ENCODE results near the gene UBAP1L.
"Not testable (repeated sequence)": the region's sequence is repeated elsewhere in the genome, so short reads cannot be mapped to it uniquely, and the experiment has no call there.

Gene UBAP1L

GRCh38 chr15:65115086-65115485 lies at the start of gene UBAP1L:
UBAP1L (minus strand) TSS chr15:65115200; CDS start chr15:65106215, 8,985 bp downstream.
- peak; percentile 94 for DNase-seq

GRCh38 chr15:65164139-65164538 lies 49.1 kb upstream of the UBAP1L start:
- DNase-seq: no peak

DNA sequence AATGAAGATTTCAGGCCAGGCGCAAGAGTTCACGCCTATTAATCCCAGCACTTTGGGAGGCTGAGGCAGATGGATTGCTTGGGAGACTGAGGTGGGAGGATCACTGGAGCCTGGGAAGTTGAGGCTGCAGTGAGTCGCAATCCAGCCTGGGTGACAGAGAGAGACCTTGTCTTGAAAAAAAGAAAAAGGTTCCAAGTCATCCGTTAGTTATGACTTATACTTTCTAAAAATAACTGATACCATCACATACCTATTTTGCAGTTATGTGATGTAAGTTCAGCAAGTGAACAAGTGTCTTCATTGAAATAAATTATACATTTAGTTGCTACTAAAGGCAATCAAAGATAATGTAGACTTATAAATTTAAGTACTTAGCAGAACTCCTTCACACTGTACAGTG lies 48.0 kb upstream of the UBAP1L start:
- no peak for DNase-seq

DNA sequence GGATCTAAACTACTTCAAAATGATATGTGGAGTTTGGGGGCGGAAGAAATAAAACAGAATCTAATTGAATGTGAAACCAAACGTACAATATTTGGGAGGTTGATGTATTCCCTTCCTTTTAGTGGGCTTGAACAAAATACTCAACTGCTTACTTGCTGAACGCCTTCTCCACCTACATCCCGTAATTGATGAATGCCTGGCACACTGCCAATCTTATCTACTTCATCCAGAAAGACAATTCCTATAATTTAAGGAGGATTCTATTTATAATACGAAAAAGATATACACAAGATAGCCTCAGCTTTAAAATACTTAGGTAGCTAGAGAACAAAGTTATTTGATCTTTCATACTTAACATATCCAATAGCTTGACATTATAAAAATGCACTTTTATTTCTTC lies 41.7 kb upstream of the UBAP1L start:
- peak; percentile 42 for DNase-seq

DNA sequence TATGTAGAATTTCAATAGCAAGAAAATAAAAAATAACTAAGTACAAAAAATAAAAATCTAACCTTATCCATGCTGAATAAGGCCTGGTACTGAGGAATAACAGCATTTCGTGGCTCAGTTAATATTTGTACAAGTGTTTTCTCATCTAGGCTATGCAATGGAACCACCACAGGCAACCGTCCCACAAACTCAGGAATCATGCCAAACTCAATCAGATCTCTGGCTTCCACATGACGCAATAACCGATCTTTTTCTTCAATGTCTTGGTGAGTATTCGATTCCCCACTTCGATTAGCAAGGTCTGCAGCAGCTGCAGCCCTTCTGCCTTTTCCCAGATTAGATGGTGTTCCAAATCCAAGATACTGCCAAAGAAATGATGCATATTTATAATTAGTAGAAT lies 39.7 kb upstream of the UBAP1L start:
- no peak for DNase-seq

DNA sequence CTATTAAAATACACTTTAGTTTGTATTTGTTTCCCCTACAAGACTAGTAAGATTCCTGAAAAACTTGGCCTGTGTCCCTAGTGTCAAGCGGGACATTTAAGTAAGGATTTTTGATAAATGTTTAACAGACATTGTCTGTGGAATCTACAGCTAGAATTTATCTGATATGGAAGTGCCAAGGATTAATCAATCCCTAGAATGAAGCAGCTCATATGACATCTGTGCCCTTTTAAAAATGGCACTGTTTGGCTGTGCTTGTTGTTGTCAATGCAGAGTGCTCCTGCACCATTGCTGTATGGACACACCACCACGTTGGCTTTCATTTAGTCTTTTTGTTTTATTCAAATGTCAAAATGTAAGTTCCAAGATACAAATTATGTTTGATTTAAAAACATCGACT lies 32.9 kb upstream of the UBAP1L start:
- DNase-seq: no peak

DNA sequence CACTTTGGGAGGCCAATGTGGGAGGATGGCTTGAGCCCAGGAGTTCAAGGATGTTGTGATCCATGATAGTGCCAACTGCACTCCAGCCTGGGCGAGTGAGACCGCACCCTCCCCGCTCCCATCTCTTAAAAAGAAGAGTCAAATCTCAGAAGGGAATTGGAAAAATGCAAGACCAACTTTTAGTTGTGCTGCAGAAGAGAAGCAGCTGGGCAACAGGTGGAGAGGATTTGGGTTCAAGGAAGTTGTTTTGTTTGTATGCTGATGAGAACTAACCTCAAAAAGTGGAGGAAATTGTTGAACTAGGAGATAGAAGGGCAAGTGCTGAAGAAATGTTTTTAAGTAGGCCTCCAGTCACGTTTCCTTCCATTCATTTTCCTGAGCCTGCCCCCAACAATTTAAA lies 31.4 kb upstream of the UBAP1L start:
- DNase-seq: no peak

- not testable (repeated sequence) for DNase-seq
Measured at GRCh38 chr15:65138631-65139030, 23.6 kb upstream of the UBAP1L start.

GRCh38 chr15:65137893-65138292 lies 22.9 kb upstream of the UBAP1L start:
- not testable (repeated sequence) for DNase-seq

- DNase-seq: not testable (repeated sequence)
Measured at GRCh38 chr15:65137089-65137488, 22.1 kb upstream of the UBAP1L start.

GRCh38 chr15:65134538-65134937 lies 19.5 kb upstream of the UBAP1L start:
- peak; percentile 91 for DNase-seq

GRCh38 chr15:65133548-65134200 lies 18.7 kb upstream of the UBAP1L start, which contains the start of gene PDCD7:
PDCD7 (minus strand) TSS chr15:65133808; CDS start chr15:65133781, 27 bp downstream.
- DNase-seq: peak; percentile 98

DNA sequence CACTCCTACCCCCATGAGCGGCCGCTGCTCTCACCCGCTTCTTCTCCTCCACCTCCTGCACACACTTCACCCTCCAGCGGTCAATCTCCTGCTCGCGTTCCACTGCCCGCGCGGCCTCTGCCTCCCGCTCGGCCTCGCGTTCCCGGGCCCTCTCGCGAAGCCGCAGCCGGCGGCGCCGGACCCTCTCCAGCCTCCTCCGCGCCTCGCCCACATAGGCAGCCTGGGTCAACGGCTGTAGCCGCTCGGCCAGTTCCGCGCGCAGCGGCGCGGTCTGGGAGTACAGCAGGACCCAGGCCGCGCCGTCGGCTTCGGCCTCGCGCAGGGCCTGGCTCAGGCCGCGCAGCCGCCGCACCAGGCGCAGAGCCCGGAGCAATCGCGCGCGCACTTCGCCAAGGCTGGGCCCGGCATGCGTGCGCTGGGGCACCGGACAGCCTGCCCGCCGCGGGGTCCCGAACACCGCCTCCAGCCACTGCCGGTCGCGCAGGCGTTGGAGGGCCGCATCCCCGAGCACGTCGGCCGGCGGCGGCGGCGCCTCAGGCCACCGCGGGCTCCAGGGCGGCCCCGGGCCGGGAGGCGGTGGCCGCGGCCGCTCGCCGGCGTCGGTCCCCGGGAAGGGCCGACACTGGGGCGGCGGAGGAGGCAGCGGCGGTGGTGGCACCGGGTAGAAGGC lies 18.0 kb upstream of the UBAP1L start:
- peak; percentile 28 for DNase-seq

GRCh38 chr15:65130941-65131340 lies 15.9 kb upstream of the UBAP1L start:
- DNase-seq: peak; percentile 39

DNA sequence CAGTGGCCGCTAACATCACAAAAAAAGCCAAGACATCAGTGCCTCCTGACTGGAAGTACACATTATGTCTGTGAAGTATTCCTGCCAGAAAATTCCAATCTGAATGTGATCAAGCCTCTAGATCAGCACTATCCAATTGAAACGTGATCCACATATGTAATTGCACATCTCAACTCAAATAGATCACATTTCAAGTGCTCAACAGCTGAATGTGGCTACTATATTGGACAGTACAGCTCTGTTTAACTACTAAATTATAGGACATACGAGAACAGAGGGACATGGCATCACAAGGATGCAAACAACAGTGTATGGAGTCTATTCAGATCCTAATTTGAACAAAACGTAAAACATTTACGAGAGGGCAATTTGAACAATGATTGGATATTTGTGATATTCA lies 542 bp upstream of the UBAP1L start:
- peak; percentile 73 for DNase-seq

DNA sequence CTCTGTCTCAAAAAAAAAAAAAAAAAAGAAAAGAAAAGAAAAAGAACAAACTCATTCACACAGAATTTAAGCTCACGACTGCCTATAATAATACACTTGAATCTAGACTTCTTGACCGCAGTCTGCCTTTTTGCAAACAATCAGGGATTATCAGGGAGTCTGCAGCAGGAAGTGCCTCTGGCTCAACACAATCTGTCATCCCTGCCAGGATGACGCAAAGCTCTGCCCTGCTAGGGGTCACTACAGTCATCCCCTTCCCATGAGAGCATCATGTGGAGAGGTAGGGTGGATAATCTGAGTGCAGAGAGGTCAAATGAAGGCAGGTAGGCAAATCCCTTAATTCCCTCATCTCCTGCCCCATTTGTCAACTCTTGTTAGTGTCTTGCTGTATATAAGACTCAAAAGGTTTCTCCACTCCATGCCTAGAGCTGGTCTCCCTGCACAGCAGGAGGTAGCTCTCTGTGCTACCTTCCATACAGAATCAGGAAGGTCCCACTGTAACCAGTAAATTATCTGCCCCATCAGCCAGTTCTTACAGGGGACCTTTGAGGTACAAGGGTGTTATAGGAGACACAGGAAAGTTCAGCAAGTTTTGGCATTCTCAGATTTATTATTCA lies 4.2 kb downstream of the UBAP1L start:
- DNase-seq: peak; percentile 97

DNA sequence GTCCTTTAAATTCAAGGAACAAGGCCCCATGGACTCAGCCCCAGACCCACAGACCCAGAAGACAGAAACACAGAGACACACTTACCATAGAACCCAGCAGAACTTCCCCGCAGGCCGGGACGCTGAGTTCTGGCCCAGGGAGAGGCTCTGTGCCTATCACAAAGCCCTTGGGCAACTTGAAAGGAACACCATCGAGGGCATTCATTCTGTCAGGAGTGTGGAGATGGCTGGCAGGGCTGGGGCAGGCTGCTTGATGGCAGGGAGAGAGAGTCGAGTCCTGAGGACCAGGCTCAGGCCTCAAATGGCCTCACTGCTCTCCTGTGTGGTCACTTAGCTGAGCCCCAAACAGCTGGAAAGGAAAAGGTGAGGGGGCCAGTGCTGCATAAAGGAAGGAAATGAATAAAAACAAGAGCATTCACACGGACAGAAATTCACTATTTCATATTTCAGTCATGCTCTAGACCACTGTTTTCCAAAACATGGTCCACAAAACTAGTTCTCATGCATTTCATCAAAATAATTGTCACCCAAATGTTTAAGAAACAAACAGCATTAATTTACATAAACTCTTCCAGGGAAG lies 8.9 kb downstream of the UBAP1L start:
- DNase-seq: no peak

DNA sequence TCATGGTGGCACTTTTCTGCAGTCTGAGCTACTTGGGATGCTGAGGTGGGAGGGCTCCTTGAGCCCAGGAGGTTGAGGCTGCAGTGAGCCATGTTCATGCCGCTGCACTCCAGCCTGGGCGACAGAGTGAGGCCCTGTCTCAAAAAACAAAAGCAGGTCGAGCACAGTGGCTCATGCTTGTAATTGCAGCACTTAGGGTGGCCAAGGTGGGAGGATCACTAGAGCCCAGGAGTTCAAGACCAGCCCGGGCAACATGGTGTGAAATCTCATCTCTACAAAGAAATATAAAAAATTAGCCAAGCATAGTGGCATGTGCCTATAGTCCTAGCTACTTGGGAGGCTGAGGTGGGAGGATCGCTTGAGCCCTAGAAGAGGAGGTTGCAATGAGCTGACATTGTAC lies 10.0 kb downstream of the UBAP1L start:
- DNase-seq: no peak

- DNase-seq: no peak
Measured at GRCh38 chr15:65102912-65103311, 12.1 kb downstream of the UBAP1L start.

GRCh38 chr15:65101891-65102708 lies 12.9 kb downstream of the UBAP1L start:
- DNase-seq: no peak

- DNase-seq: peak; percentile 73
Measured at GRCh38 chr15:65101411-65101890, 13.5 kb downstream of the UBAP1L start.

- DNase-seq: no peak
Measured at GRCh38 chr15:65100442-65100841, 14.6 kb downstream of the UBAP1L start.

GRCh38 chr15:65099801-65100200 lies 15.2 kb downstream of the UBAP1L start:
- DNase-seq: not testable (repeated sequence)
